Left ventricle myocardium inferior (tissue), 1 donor: ENCODE results near the gene C9orf50. TPM values are rescaled to one million over a fixed set of nuclear protein-coding genes. Genes with fewer than 3 reads are reported as not detected.

ENCODE experiments used
- DNase-seq: peaks from one replicate; pipeline ENCODE4 v3.0.0-alpha.2; 2020
- H3K27ac ChIP-seq: fragments of 200-600 bp; replicated peaks from 2 replicates; pipeline ENCODE4 v1.8.0; 2021
- H3K27me3 ChIP-seq: fragments of 200-600 bp; 2 replicates; pipeline ENCODE4 v1.8.0; 2021; ENCODE audit warnings: low read depth
- H3K36me3 ChIP-seq: fragments of 200-600 bp; 2 replicates; pipeline ENCODE4 v1.8.0; 2021
- H3K4me1 ChIP-seq: fragments of 200-600 bp; 2 replicates; pipeline ENCODE4 v1.8.0; 2021
- H3K4me3 ChIP-seq: fragments of 200-600 bp; 2 replicates; pipeline ENCODE4 v1.8.0; 2021; ENCODE audit warnings: mild to moderate bottlenecking, moderate library complexity
- H3K9me3 ChIP-seq: fragments of 200-600 bp; replicated peaks from 2 replicates; pipeline ENCODE4 v1.8.0; 2021
- CTCF ChIP-seq: fragments of 200-600 bp; IDR thresholded peaks from 2 replicates; pipeline ENCODE4 v1.8.0; 2021; ENCODE audit warnings: antibody characterized with exemption, mild to moderate bottlenecking, borderline replicate concordance
- intact Hi-C: fragments of 100-400 bp; cut with micrococcal nuclease; formaldehyde crosslinking; loops from one replicate; pipeline ENCODE4 v1.11.0; 2022
- total RNA-seq: library from RNA; stranded (reverse); fragmentation: NEBNext Ultra II Directional; extraction: Animal tissue kit (Norgen Biotek cat#: 25700); gene quantifications from one replicate; pipeline ENCODE4 v1.2.1, GENCODE V29; 2021
- donor health status: DM: no; HTN: yes; CAD: no; lungs with severe emphysema.

The C9orf50 gene
- total RNA-seq, 1 donor from 2014 or later, result not detected

- Histone ChIP-seq H3K9me3 (no peaks in the 10 kb centered on the region), H3K27ac (no peak overlapping the region), H3K4me1 (peaks cover 81% of the 10 kb centered on the region), H3K36me3 (peaks cover 21% of the 10 kb centered on the region), H3K4me3 (no peak overlapping the region), H3K27me3 (no peaks in the 10 kb centered on the region)
- DNase-seq, result no peak
- intact Hi-C loops, result no loop called here
- no peak for TF ChIP-seq CTCF
These were observed 8.4 kb upstream of the C9orf50 start for GRCh38 chr9:129629251-129629820.

GRCh38 chr9:129628709-129629108 lies 7.8 kb upstream of the C9orf50 start:
- no peak for DNase-seq
- Histone ChIP-seq H3K4me3 (no peak overlapping the region), H3K27me3 (no peaks in the 10 kb centered on the region), H3K9me3 (no peaks in the 10 kb centered on the region), H3K4me1 (peaks cover 81% of the 10 kb centered on the region), H3K27ac (no peak overlapping the region), H3K36me3 (peaks cover 15% of the 10 kb centered on the region)
- intact Hi-C loops, result no loop called here
- no peak for TF ChIP-seq CTCF

- peaks cover 5% of the 10 kb centered on the region for H3K36me3 ChIP-seq
- H3K27me3 ChIP-seq, result no peaks in the 10 kb centered on the region
- H3K27ac ChIP-seq, result peak overlapping the region; percentile 96
- TF ChIP-seq CTCF, result no peak
- intact Hi-C loops, result no loop called here
- peak overlapping the region; percentile 85 for H3K4me3 ChIP-seq
- H3K9me3 ChIP-seq, result no peaks in the 10 kb centered on the region
- H3K4me1 ChIP-seq, result peaks cover 77% of the 10 kb centered on the region
- no peak for DNase-seq
These were observed 6.9 kb upstream of the C9orf50 start for GRCh38 chr9:129627556-129628440.

- Histone ChIP-seq H3K4me1 (peaks cover 67% of the 10 kb centered on the region), H3K27me3 (peaks cover 3% of the 10 kb centered on the region), H3K36me3 (no peaks in the 10 kb centered on the region), H3K9me3 (no peaks in the 10 kb centered on the region), H3K4me3 (peak overlapping the region; percentile 85), H3K27ac (peak overlapping the region; percentile 96)
- intact Hi-C loops, result no loop called here
- no peak for TF ChIP-seq CTCF
- no peak for DNase-seq
These were observed 5.9 kb upstream of the C9orf50 start for GRCh38 chr9:129626625-129627284.

GRCh38 chr9:129626079-129626624 lies 5.3 kb upstream of the C9orf50 start, which contains the start of gene NTMT1:
NTMT1 (plus strand) TSS chr9:129626163; CDS start chr9:129632704, 6,541 bp downstream.
- peak; percentile 87 for DNase-seq
- Histone ChIP-seq H3K27ac (peak within 1 kb of the TSS; percentile 96), H3K9me3 (no peaks in the 10 kb centered on the region), H3K4me3 (peak within 1 kb of the TSS; percentile 85), H3K4me1 (peaks cover 61% of the 10 kb centered on the region), H3K36me3 (no peaks in the 10 kb centered on the region), H3K27me3 (peaks cover 9% of the 10 kb centered on the region)
- no peak for TF ChIP-seq CTCF
- intact Hi-C loops, result no loop called here
